Ureter (tissue), 1 donor: ENCODE results near the gene ALOX15. TPM values are rescaled to one million over a fixed set of nuclear protein-coding genes. Genes with fewer than 3 reads are reported as not detected.
"Not testable (repeated sequence)": the region's sequence is repeated elsewhere in the genome, so short reads cannot be mapped to it uniquely, and the experiment has no call there.

ENCODE experiments used
- DNase-seq: peaks from one replicate; pipeline ENCODE4 v3.0.0-alpha.2; 2020; ENCODE audit warnings: low spot score
- total RNA-seq: library from RNA; stranded (reverse); gene quantifications from one replicate; pipeline ENCODE4 v1.2.4, GENCODE V29; 2023
- donor health status: DM: yes; HTN: yes; CAD: no.

Gene ALOX15
- total RNA-seq, 1 donor from 2014 or later = 1.2 TPM

- DNase-seq = no peak
Measured at GRCh38 chr17:4617590-4618351, 23.7 kb downstream of the ALOX15 start.

- no peak for DNase-seq
Measured at GRCh38 chr17:4617090-4617489, 24.4 kb downstream of the ALOX15 start.

GRCh38 chr17:4616476-4616875, 25.0 kb downstream of the ALOX15 start:
- DNase-seq = no peak

GRCh38 chr17:4610656-4611055, 30.8 kb downstream of the ALOX15 start:
- no peak for DNase-seq

- DNase-seq = no peak
Measured at GRCh38 chr17:4610162-4610561, 31.3 kb downstream of the ALOX15 start.

- no peak for DNase-seq
Measured at GRCh38 chr17:4609761-4610160, 31.7 kb downstream of the ALOX15 start.

- DNase-seq = peak; percentile 70
Measured at GRCh38 chr17:4607773-4608187, 33.7 kb downstream of the ALOX15 start.

- DNase-seq = no peak
Measured at GRCh38 chr17:4607261-4607741, 34.2 kb downstream of the ALOX15 start.

GRCh38 chr17:4605826-4606225, 35.7 kb downstream of the ALOX15 start:
- no peak for DNase-seq

- DNase-seq = not testable (repeated sequence)
Measured at GRCh38 chr17:4604736-4605135, 36.7 kb downstream of the ALOX15 start.

- DNase-seq = no peak
Measured at GRCh38 chr17:4604111-4604644, 37.3 kb downstream of the ALOX15 start.

GRCh38 chr17:4602041-4602440, 39.4 kb downstream of the ALOX15 start:
- DNase-seq = no peak

GRCh38 chr17:4601326-4601725, 40.2 kb downstream of the ALOX15 start:
- no peak for DNase-seq

- no peak for DNase-seq
Measured at GRCh38 chr17:4600563-4600962, 40.9 kb downstream of the ALOX15 start.

- DNase-seq = no peak
Measured at GRCh38 chr17:4599505-4600281, 41.8 kb downstream of the ALOX15 start.

GRCh38 chr17:4598776-4599504, 42.5 kb downstream of the ALOX15 start:
- no peak for DNase-seq

GRCh38 chr17:4597975-4598374, 43.5 kb downstream of the ALOX15 start:
- no peak for DNase-seq

- no peak for DNase-seq
Measured at GRCh38 chr17:4596636-4597380, 44.7 kb downstream of the ALOX15 start.

GRCh38 chr17:4595685-4596342, 45.7 kb downstream of the ALOX15 start:
- DNase-seq = not testable (repeated sequence)

- no peak for DNase-seq
Measured at GRCh38 chr17:4594931-4595684, 46.4 kb downstream of the ALOX15 start.
